Fibroblast of upper back skin (primary cell): ENCODE data around the gene KLK1.
A peak's percentile ranks its signal among the peaks of the same experiment; 100 is the strongest.

Source experiments
- DNase-seq: peaks from one replicate; pipeline ENCODE4 v3.0.0-alpha.2; 2013

KLK1 gene

DNA sequence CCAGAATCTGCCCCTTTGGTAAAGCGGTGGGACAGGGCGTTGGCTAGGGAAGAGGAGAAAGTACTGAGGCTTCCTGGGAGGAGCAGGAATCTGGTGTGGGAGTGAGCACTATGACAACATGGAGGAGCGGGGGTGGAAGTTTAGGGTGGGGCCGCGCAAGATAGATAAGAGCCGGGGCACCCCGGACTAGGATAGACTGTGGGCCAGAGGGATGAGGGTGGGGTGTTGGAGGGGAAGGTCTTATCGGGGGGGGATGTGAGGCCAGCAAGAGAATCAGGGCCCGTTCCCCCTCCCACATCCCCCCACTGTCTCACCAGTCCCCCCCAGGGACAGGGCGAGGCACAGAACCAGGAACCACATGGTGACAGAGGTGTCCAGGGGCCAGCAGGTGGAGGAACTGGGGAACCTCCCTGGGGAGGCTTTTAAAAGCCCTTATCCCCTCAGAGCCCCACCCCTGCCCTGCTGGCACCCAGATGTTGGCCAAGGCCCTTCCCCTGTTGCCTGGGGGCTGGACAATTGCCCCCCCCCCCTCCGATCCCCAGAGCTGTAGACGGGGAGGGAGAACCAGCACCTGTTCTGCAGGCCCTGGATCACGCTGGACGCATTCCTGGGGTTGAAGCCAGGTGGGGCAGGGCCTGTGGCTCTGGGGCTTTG lies at the start of gene KLK1:
KLK1 (minus strand) TSS at position 399 of the 654 bp plus-strand sequence; CDS start at position 360, 39 bp downstream.
- DNase-seq = no peak

DNA sequence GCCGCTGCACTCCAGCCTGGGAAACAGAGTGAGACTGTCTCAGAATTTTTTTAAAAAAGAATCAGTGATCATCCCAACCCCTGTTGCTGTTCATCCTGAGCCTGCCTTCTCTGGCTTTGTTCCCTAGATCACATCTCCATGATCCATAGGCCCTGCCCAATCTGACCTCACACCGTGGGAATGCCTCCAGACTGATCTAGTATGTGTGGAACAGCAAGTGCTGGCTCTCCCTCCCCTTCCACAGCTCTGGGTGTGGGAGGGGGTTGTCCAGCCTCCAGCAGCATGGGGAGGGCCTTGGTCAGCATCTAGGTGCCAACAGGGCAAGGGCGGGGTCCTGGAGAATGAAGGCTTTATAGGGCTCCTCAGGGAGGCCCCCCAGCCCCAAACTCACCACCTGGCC lies 49.5 kb upstream of the KLK1 start, which contains the start of gene KLK2:
KLK2 (plus strand) TSS at position 384 of the 400 bp plus-strand sequence. CDS start 35 bp downstream, outside the sequence.
- no peak for DNase-seq

DNA sequence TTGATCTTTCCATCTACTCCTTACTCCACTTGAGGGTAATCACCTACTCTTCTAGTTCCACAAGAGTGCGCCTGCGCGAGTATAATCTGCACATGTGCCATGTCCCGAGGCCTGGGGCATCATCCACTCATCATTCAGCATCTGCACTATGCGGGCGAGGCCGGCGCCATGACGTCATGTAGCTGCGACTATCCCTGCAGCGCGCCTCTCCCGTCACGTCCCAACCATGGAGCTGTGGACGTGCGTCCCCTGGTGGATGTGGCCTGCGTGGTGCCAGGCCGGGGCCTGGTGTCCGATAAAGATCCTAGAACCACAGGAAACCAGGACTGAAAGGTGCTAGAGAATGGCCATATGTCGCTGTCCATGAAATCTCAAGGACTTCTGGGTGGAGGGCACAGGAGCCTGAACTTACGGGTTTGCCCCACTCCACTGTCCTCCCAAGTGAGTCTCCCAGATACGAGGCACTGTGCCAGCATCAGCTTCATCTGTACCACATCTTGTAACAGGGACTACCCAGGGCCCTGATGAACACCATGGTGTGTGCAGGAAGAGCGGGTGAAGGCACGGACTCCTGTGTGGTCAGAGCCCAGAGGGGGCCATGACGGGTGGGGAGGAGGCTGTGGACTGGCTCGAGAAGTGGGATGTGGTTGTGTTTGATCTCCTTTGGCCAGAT lies 47.0 kb upstream of the KLK1 start:
- peak; percentile 3 for DNase-seq

DNA sequence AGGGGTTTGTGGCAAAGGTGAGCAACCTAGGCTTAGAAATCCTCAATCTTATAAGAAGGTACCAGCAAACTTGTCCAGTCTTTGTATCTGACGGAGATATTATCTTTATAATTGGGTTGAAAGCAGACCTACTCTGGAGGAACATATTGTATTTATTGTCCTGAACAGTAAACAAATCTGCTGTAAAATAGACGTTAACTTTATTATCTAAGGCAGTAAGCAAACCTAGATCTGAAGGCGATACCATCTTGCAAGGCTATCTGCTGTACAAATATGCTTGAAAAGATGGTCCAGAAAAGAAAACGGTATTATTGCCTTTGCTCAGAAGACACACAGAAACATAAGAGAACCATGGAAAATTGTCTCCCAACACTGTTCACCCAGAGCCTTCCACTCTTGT lies 45.9 kb upstream of the KLK1 start:
- DNase-seq = no peak

DNA sequence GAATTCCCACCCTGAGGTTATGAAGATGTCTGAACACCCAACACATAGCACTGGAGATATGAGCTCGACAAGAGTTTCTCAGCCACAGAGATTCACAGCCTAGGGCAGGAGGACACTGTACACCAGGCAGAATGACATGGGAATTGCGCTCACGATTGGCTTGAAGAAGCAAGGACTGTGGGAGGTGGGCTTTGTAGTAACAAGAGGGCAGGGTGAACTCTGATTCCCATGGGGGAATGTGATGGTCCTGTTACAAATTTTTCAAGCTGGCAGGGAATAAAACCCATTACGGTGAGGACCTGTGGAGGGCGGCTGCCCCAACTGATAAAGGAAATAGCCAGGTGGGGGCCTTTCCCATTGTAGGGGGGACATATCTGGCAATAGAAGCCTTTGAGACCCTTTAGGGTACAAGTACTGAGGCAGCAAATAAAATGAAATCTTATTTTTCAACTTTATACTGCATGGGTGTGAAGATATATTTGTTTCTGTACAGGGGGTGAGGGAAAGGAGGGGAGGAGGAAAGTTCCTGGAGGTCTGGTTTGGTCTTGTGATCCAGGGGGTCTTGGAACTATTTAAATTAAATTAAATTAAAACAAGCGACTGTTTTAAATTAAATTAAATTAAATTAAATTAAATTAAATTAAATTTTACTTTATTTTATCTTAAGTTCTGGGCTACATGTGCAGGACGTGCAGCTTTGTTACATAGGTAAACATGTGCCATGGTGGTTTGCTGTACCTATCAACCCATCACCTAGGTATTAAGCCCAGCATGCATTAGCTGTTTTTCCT lies 38.1 kb upstream of the KLK1 start:
- DNase-seq = no peak

DNA sequence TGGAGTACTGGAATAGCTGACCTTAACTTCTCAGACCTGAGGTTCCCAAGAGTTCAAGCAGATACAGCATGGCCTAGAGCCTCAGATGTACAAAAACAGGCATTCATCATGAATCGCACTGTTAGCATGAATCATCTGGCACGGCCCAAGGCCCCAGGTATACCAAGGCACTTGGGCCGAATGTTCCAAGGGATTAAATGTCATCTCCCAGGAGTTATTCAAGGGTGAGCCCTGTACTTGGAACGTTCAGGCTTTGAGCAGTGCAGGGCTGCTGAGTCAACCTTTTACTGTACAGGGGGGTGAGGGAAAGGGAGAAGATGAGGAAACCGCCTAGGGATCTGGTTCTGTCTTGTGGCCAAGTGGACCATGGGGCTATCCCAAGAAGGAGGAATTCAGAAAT lies 37.4 kb upstream of the KLK1 start:
- DNase-seq = no peak

DNA sequence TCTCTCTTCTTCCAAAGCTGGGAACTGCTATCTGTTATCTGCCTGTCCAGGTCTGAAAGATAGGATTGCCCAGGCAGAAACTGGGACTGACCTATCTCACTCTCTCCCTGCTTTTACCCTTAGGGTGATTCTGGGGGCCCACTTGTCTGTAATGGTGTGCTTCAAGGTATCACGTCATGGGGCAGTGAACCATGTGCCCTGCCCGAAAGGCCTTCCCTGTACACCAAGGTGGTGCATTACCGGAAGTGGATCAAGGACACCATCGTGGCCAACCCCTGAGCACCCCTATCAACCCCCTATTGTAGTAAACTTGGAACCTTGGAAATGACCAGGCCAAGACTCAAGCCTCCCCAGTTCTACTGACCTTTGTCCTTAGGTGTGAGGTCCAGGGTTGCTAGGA lies 36.3 kb upstream of the KLK1 start:
- DNase-seq = no peak

DNA sequence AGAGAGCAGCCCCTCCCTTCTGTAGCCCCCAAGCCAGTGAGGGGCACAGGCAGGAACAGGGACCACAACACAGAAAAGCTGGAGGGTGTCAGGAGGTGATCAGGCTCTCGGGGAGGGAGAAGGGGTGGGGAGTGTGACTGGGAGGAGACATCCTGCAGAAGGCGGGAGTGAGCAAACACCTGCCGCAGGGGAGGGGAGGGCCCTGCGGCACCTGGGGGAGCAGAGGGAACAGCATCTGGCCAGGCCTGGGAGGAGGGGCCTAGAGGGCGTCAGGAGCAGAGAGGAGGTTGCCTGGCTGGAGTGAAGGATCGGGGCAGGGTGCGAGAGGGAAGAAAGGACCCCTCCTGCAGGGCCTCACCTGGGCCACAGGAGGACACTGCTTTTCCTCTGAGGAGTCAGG lies 35.3 kb upstream of the KLK1 start:
- no peak for DNase-seq

DNA sequence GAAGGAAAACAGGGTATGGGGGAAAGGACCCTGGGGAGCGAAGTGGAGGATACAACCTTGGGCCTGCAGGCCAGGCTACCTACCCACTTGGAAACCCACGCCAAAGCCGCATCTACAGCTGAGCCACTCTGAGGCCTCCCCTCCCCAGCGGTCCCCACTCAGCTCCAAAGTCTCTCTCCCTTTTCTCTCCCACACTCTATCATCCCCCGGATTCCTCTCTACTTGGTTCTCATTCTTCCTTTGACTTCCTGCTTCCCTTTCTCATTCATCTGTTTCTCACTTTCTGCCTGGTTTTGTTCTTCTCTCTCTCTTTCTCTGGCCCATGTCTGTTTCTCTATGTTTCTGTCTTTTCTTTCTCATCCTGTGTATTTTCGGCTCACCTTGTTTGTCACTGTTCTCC lies 33.8 kb upstream of the KLK1 start:
- DNase-seq = no peak

DNA sequence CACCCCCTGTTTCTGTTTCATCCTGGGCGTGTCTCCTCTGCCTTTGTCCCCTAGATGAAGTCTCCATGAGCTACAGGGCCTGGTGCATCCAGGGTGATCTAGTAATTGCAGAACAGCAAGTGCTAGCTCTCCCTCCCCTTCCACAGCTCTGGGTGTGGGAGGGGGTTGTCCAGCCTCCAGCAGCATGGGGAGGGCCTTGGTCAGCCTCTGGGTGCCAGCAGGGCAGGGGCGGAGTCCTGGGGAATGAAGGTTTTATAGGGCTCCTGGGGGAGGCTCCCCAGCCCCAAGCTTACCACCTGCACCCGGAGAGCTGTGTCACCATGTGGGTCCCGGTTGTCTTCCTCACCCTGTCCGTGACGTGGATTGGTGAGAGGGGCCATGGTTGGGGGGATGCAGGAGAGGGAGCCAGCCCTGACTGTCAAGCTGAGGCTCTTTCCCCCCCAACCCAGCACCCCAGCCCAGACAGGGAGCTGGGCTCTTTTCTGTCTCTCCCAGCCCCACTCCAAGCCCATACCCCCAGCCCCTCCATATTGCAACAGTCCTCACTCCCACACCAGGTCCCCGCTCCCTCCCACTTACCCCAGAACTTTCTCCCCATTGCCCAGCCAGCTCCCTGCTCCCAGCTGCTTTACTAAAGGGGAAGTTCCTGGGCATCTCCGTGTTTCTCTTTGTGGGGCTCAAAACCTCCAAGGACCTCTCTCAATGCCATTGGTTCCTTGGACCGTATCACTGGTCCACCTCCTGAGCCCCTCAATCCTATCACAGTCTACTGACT lies 31.2 kb upstream of the KLK1 start, which contains the start of gene KLK3:
KLK3 (plus strand) TSS at position 280 of the 775 bp plus-strand sequence; CDS start at position 321, 41 bp downstream.
- DNase-seq = no peak

DNA sequence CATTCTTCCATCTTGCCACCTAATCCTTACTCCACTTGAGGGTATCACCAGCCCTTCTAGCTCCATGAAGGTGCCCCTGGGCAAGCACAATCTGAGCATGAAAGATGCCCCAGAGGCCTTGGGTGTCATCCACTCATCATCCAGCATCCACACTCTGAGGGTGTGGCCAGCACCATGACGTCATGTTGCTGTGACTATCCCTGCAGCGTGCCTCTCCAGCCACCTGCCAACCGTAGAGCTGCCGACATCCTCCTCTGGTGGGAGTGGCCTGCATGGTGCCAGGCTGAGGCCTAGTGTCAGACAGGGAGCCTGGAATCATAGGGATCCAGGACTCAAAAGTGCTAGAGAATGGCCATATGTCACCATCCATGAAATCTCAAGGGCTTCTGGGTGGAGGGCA lies 28.0 kb upstream of the KLK1 start:
- no peak for DNase-seq

DNA sequence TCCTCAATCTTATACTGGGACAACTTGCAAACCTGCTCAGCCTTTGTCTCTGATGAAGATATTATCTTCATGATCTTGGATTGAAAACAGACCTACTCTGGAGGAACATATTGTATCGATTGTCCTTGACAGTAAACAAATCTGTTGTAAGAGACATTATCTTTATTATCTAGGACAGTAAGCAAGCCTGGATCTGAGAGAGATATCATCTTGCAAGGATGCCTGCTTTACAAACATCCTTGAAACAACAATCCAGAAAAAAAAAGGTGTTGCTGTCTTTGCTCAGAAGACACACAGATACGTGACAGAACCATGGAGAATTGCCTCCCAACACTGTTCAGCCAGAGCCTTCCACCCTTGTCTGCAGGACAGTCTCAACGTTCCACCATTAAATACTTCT lies 27.2 kb upstream of the KLK1 start:
- no peak for DNase-seq

DNA sequence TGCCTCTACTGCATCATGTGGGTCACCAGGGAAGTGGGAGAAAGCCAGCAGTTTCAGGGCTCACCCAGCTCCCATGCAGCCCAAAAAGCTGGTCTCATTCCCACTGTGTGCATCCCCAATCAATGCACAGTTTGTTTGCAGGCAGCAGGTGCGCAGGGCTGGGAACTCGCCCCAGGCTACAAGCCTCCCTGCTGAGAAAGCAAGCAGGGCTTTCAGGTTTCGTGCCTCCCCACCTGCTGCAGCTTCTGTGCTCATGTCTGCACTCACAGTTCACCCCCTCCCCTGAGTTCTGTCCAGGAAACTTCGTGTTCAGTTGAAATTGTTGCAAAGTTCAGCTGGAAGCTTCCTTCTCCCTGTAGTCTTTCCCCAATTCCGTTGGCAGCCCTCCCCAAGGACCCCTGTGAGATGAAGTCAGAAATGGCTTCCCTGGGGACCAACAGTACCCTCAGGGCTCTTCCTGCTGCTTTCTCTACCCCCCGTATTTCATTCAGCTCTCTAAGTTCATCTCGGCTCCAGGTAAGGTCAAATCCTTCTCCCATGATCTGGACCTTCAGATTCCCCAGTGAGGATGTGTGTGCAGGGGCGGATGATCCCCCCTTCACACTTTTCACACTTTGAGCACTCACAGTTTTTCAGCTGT lies 20.8 kb upstream of the KLK1 start:
- no peak for DNase-seq

DNA sequence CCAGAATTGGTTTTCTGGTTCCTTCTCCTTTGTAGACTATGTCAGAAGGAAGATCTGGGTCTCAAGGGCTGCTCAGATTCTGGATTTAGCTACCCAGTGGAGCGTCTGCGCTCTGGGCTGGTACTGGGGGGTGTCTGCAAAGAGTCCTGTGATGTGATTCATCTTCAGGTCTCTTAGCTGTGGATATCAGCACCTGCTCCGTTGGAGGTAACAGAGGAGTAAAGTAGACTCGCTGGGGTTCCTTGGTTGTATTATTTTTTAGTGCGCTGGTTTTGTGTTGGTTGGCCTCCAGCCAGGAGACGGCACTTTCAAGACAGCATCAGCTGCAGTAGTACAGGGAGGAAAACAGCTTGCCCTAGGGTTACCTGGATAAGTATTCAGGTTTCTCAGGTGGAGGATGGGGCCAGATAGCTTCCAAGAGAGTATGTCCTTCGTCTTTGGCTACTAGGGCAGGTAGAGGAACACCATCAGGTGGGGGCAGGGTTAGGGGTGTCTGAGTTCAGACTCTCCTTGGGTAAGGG lies 20.2 kb upstream of the KLK1 start:
- no peak for DNase-seq

DNA sequence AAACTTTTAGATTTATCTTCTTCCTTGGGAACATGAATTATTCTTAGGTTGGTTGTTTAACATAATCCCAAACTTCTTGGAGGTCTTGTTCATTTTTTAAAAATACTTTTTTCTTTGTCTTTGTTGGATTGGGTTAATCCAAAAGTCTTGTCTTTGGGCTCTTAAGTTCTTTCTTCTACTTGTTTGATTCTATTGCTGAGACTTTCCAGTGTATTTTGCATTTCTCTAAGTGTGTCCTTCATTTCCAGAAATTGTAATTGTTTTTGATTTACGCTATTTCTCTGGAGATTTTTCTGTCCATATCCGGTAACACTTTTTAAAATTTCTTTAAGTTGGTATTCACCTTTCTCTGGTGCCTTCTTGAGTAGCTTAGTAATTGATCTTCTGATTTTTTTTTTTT lies 19.6 kb upstream of the KLK1 start:
- DNase-seq = no peak

DNA sequence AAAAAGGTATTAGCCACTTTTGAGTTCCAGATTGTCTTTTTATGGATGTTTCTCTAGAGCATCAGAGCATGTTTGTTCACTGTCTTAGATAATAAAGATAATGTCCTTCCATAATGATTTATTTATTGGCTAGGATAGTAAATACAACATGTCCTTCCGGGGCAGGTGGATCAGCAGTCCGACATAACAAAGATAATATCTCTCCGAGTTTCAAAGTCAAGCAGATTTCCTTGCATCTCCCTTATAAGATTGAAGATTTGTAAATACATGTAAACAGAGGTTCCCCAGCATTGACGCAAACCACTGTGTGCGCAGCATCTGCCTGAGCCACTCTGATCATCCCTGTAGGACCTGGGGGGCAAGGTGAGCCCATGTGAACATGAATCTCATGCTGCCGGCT lies 18.5 kb upstream of the KLK1 start:
- DNase-seq = no peak

DNA sequence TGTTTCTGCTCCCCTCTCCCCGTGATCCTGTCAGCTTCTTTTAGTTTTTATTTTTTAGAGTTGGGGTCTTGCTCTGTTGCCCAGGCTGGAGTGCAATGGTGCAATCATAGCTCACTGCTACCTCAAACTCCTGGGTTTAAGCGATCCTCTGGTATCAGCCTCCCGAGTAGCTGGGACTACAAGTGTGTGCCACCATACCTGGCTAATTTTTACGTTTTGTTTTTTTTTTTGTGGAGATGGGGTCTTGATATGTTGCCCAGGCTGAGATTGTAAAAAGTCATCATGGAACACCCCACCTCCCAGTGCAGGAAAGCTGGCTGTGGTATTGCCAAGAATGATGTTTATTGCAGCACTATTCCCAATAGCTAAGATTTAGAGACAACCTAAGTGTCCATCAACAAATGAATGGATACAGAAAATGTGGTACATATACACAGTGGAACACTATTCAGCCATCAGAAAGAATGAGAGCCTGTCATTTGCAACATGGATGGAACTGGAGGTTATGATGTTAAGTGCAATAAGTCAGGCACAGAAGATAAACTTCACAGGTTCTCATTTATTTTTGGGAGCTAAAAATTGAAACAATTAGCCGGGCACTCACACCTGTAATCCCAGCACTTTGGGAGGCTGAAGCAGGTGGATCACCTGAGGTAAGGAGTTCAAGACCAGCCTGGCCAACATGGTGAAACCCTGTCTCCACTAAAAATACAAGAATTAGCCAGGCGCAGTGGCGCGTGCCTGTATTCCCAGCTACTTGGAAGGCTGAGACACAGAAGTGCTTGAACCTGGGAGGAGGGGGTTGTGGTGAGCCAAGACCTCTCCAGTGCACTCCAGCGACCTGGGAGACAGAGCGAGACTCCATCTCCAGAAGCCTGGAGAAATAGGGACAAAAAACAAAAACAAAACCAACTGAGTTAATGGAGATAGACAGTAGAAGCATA lies 16.4 kb upstream of the KLK1 start:
- no peak for DNase-seq

DNA sequence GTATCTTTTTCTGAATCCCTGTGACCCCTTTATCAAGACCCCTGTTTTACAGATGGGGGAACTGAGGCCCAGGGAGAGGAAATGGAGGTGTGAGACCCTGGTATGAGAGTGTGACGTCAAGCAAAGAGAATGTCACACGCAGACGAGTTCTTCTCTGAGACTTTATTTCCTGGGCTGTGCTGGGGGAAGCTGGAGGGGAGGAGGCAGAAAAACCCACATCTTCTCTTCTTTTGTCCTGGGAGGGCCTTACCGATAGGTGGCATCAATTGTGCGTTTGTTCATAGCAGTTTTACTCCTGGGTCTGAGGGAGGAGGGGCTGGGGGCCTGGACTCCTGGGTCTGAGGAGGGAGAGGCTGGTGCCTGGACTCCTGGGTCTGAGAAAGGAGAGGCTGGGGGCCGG lies 14.7 kb upstream of the KLK1 start:
- DNase-seq = peak; percentile 3

DNA sequence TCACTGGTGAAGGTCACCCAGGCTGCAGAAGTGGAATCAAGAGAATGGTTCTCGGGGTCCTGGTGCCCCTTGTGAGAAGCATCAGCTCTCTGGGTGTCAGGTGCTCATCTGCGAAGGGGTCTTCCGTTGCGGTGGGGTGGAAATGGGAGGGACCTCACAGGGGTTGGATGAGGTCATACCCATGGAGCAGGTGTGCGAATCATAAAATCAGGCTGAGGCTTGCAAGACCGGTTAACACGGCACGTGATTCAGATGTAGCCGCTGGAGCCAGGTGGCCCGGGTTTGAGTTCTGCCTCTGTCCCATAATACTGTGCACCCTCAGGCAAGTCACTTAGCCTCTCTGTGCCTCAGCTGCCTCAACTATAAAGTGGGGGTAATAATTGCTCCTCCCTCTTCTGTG lies 13.7 kb upstream of the KLK1 start:
- no peak for DNase-seq

DNA sequence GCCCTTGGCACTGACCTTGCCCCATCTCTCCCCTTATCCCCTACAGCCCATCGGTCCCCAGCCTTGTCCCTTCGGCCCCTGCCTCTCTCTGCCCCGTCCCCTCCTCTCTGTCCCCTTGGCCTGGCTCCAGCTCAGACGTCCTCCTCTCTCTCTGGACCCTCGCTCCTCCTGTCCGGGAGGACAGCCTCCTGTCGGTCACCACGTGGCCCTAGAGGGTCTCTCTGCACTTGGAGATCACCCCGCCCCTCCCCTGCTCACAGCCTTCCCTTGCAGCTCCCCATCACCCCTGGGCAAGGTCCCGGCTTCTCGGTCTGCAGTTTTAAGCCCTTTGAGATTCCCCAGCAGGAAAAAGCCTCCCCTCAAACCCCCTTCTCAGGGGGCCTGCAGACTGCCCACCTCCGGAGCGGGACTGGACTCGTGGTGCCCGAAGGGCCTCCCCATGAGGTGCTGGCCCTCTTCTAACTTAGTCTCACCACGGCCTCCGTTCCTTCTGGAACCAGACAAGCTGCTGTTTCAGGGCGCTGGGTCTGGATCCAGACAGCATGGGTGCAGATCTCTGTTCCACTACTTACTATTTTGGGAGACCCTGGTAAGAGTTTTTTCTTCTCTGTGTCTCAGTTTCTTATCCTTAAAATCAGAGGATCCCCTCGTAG lies 13.1 kb upstream of the KLK1 start:
- no peak for DNase-seq
